ENCODE measurements around the gene PRELID3B. TPM values are rescaled to one million over a fixed set of nuclear protein-coding genes. Genes with fewer than 3 reads are reported as not detected.

The PRELID3B gene
- total and polyA plus RNA-seq, 10 of the 15 experiments (the other 5 are each of a cell fraction or from before 2014, with no cell fraction given), result 72.5 to 151 (median 124) TPM

DNA sequence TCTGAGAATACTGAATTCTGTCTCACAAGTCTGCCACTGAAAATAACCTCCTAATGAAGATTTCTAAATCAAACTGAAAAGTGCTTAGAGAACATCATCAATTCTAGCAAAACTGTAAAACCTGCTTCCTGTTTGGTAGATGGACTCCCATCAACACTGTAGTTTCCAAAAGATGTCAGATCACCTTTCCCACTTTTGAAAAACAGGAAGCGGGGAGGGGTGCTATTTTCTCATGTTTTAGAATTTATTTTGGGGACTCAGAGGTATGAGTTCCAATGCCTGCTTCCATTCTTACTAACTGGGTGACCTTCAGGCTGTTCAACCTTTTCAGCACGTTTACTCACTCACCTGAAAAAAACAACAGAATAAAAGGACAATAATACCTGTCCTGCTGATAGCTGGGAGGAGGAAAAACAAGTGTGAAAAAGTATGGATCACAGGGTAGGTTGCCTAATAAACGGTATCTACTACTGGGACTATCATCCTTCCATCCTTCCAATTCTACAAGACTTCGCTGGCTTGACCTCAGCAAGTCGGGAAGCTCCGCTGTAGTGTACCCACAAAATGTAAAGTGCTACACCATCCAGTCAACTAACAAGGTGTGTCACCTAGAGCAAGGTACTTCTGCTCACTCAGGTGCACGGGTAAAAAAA lies 11.5 kb downstream of the PRELID3B start (continued):
- TF ChIP-seq HDAC6 (IDR thresholded peaks at IDR 0.05; ENCODE audit: unreplicated experiment), result no peak
- TF ChIP-seq KLF5 (IDR thresholded peaks at IDR 0.05; ENCODE audit: partially characterized antibody), result no peak
- TF ChIP-seq, protein P1, sequence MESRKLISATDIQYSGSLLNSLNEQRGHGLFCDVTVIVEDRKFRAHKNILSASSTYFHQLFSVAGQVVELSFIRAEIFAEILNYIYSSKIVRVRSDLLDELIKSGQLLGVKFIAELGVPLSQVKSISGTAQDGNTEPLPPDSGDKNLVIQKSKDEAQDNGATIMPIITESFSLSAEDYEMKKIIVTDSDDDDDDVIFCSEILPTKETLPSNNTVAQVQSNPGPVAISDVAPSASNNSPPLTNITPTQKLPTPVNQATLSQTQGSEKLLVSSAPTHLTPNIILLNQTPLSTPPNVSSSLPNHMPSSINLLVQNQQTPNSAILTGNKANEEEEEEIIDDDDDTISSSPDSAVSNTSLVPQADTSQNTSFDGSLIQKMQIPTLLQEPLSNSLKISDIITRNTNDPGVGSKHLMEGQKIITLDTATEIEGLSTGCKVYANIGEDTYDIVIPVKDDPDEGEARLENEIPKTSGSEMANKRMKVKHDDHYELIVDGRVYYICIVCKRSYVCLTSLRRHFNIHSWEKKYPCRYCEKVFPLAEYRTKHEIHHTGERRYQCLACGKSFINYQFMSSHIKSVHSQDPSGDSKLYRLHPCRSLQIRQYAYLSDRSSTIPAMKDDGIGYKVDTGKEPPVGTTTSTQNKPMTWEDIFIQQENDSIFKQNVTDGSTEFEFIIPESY (IDR thresholded peaks at IDR 0.05), result no peak
- TF ChIP-seq HCFC1 (IDR thresholded peaks at IDR 0.05; ENCODE audit: low read length), result no peak
- no peak for TF ChIP-seq ZNF622 (IDR thresholded peaks at IDR 0.05)
- TF ChIP-seq, protein P2, sequence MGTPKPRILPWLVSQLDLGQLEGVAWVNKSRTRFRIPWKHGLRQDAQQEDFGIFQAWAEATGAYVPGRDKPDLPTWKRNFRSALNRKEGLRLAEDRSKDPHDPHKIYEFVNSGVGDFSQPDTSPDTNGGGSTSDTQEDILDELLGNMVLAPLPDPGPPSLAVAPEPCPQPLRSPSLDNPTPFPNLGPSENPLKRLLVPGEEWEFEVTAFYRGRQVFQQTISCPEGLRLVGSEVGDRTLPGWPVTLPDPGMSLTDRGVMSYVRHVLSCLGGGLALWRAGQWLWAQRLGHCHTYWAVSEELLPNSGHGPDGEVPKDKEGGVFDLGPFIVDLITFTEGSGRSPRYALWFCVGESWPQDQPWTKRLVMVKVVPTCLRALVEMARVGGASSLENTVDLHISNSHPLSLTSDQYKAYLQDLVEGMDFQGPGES (IDR thresholded peaks at IDR 0.05), result no peak
- no peak for TF ChIP-seq KAT2A (conservative IDR thresholded peaks at IDR 0.05; ENCODE audit: control insufficient read depth, low read depth, low read length)
- TF ChIP-seq EED (IDR thresholded peaks at IDR 0.05; ENCODE audit: low read depth), result no peak
- TF ChIP-seq PAX5 (IDR thresholded peaks at IDR 0.05; ENCODE audit: borderline replicate concordance, low read depth, low read length), result no peak
- peak; percentile 8 for TF ChIP-seq MEF2B (IDR thresholded peaks at IDR 0.05; ENCODE audit: partially characterized antibody, poor library complexity, severe bottlenecking)
- TF ChIP-seq, protein P3, sequence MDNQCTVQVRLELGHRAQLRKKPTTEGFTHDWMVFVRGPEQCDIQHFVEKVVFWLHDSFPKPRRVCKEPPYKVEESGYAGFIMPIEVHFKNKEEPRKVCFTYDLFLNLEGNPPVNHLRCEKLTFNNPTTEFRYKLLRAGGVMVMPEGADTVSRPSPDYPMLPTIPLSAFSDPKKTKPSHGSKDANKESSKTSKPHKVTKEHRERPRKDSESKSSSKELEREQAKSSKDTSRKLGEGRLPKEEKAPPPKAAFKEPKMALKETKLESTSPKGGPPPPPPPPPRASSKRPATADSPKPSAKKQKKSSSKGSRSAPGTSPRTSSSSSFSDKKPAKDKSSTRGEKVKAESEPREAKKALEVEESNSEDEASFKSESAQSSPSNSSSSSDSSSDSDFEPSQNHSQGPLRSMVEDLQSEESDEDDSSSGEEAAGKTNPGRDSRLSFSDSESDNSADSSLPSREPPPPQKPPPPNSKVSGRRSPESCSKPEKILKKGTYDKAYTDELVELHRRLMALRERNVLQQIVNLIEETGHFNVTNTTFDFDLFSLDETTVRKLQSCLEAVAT (IDR thresholded peaks at IDR 0.05), result 0 out of 2 replicates have a peak, but pooled peaks have one; percentile 44
- 0 out of 2 replicates have a peak, but pooled peaks have one; percentile 39 for TF ChIP-seq WRNIP1 (IDR thresholded peaks at IDR 0.05; ENCODE audit: borderline replicate concordance, low read depth, low read length)
